HEK293 (cell line): ENCODE results near the gene C16orf74.

Source experiments
- CTCF ChIA-PET: fragments of 350-600 bp; formaldehyde crosslinking; extraction: SDS; loops from one replicate; lab custom pipeline; 2021; ENCODE audit warnings: antibody characterized with exemption; lab: Yijun Ruan, JAX
- POLR2A ChIA-PET: fragments of 300-600 bp; formaldehyde crosslinking; extraction: SDS; loops from one replicate; lab custom pipeline; 2020; ENCODE audit warnings: antibody characterized with exemption, inconsistent platforms; lab: Yijun Ruan, JAX
- H3K27ac ChIP-seq: fragments of 200-500 bp; sonication (Bioruptor generic); 2 replicates; pipeline ENCODE4 v1.5.1; 2014; ENCODE audit warnings: low read depth, low read length, control low read depth, inconsistent platforms; ENCODE audit errors: extremely low read depth
- H3K36me3 ChIP-seq, 2 experiments: fragments of 200-500 bp in 1 of 2; sonication (Bioruptor generic) in 1 of 2; 1 replicate in 1 of 2; 2 replicates in 1 of 2; pipeline ENCODE4 v1.5.1; 2014 to 2017; ENCODE audit warnings: inconsistent platforms in 2 of 2, low read length in 2 of 2; ENCODE audit not compliant: control insufficient read depth in 2 of 2, insufficient read depth in 1 of 2
- H3K4me1 ChIP-seq: fragments of 200-500 bp; sonication (Bioruptor generic); 2 replicates; pipeline ENCODE4 v1.5.1; 2014; ENCODE audit warnings: mild to moderate bottlenecking, low read length, inconsistent platforms; ENCODE audit not compliant: control insufficient read depth, insufficient read depth
- H3K4me3 ChIP-seq: 2 replicates; pipeline ENCODE4 v1.5.1; 2011; ENCODE audit warnings: low read depth, mild to moderate bottlenecking, control low read depth, low read length, moderate library complexity
- H3K9me3 ChIP-seq: fragments of 200-500 bp; sonication (Bioruptor generic); 2 replicates; pipeline ENCODE4 v1.5.1; 2014; ENCODE audit warnings: low read depth, low read length, inconsistent platforms; ENCODE audit not compliant: control insufficient read depth, insufficient read depth
- MZF1 ChIP-seq: fragments of 450-650 bp; formaldehyde crosslinking; IDR thresholded peaks from 2 replicates; pipeline ENCODE4 v1.5.1; 2017; ENCODE audit warnings: missing biosample characterization, missing genetic modification characterization, borderline replicate concordance
- REPIN1 ChIP-seq: fragments of 450-650 bp; formaldehyde crosslinking; IDR thresholded peaks from 2 replicates; pipeline ENCODE4 v1.5.1; 2017; ENCODE audit warnings: missing biosample characterization, missing genetic modification characterization, low read depth
- SETDB1 ChIP-seq: IDR thresholded peaks from one replicate; pipeline ENCODE4 v1.6.1; 2017; ENCODE audit warnings: mild to moderate bottlenecking, low read length, moderate library complexity, mixed read lengths; ENCODE audit not compliant: insufficient read length
- SP2 ChIP-seq: fragments of 450-650 bp; formaldehyde crosslinking; IDR thresholded peaks from 2 replicates; pipeline ENCODE4 v1.5.1; 2016; ENCODE audit warnings: missing biosample characterization, missing genetic modification characterization
- ZNF138 ChIP-seq: fragments of 450-650 bp; formaldehyde crosslinking; IDR thresholded peaks from 2 replicates; pipeline ENCODE4 v1.5.1; 2016; ENCODE audit warnings: missing biosample characterization, missing genetic modification characterization, borderline replicate concordance
- ZNF148 ChIP-seq: fragments of 450-650 bp; formaldehyde crosslinking; IDR thresholded peaks from 2 replicates; pipeline ENCODE4 v1.5.0; 2017; ENCODE audit warnings: missing biosample characterization, missing genetic modification characterization, borderline replicate concordance
- ZNF221 ChIP-seq: fragments of 450-650 bp; formaldehyde crosslinking; IDR thresholded peaks from 2 replicates; pipeline ENCODE4 v1.5.1; 2017; ENCODE audit warnings: missing biosample characterization, missing genetic modification characterization, borderline replicate concordance
- ZNF248 ChIP-seq: fragments of 450-650 bp; formaldehyde crosslinking; IDR thresholded peaks from 2 replicates; pipeline ENCODE4 v1.5.1; 2017; ENCODE audit warnings: missing biosample characterization, missing genetic modification characterization
- ZNF354C ChIP-seq: fragments of 450-650 bp; formaldehyde crosslinking; IDR thresholded peaks from 2 replicates; pipeline ENCODE4 v1.5.1; 2016; ENCODE audit warnings: missing biosample characterization, missing genetic modification characterization, low read depth, borderline replicate concordance
- ZNF558 ChIP-seq: fragments of 450-650 bp; formaldehyde crosslinking; IDR thresholded peaks from 2 replicates; pipeline ENCODE4 v1.5.1; 2016; ENCODE audit warnings: missing biosample characterization, missing genetic modification characterization
- ZNF560 ChIP-seq: fragments of 450-650 bp; formaldehyde crosslinking; IDR thresholded peaks from 2 replicates; pipeline ENCODE4 v1.5.1; 2017; ENCODE audit warnings: missing biosample characterization, missing genetic modification characterization, borderline replicate concordance
- ZNF654 ChIP-seq: fragments of 450-650 bp; formaldehyde crosslinking; IDR thresholded peaks from 2 replicates; pipeline ENCODE4 v1.5.1; 2016; ENCODE audit warnings: low read depth, missing biosample characterization, missing genetic modification characterization
- ZNF747 ChIP-seq: fragments of 450-650 bp; formaldehyde crosslinking; IDR thresholded peaks from 2 replicates; pipeline ENCODE4 v1.5.1; 2016; ENCODE audit warnings: missing biosample characterization, missing genetic modification characterization
- ZNF76 ChIP-seq: fragments of 450-650 bp; formaldehyde crosslinking; IDR thresholded peaks from 2 replicates; pipeline ENCODE4; 2016; ENCODE audit warnings: low read depth, missing biosample characterization, missing genetic modification characterization, borderline replicate concordance
- ZNF768 ChIP-seq: fragments of 450-650 bp; formaldehyde crosslinking; IDR thresholded peaks from 2 replicates; pipeline ENCODE4 v1.5.1; 2018; ENCODE audit warnings: missing biosample characterization, mild to moderate bottlenecking, missing genetic modification characterization
- ZNF785 ChIP-seq: fragments of 450-650 bp; formaldehyde crosslinking; IDR thresholded peaks from 2 replicates; pipeline ENCODE4 v1.5.1; 2016; ENCODE audit warnings: missing biosample characterization, missing genetic modification characterization
- ZNF791 ChIP-seq: fragments of 450-650 bp; formaldehyde crosslinking; IDR thresholded peaks from 2 replicates; pipeline ENCODE4 v1.5.1; 2016; ENCODE audit warnings: missing biosample characterization, missing genetic modification characterization
- ZSCAN23 ChIP-seq: fragments of 450-650 bp; formaldehyde crosslinking; IDR thresholded peaks from 2 replicates; pipeline ENCODE4 v1.5.1; 2016; ENCODE audit warnings: missing biosample characterization, missing genetic modification characterization
- TF ChIP-seq, protein P1 (sequence below): fragments of 450-650 bp; formaldehyde crosslinking; IDR thresholded peaks from 2 replicates; pipeline ENCODE4 v1.5.1; 2016; ENCODE audit warnings: missing biosample characterization, missing genetic modification characterization
- TF ChIP-seq, protein P2 (sequence below): fragments of 450-650 bp; formaldehyde crosslinking; IDR thresholded peaks from 2 replicates; pipeline ENCODE4; 2016; ENCODE audit warnings: missing biosample characterization, missing genetic modification characterization
- TF ChIP-seq, protein P3 (sequence below): fragments of 450-650 bp; formaldehyde crosslinking; IDR thresholded peaks from 2 replicates; pipeline ENCODE4 v1.5.1; 2016; ENCODE audit warnings: missing biosample characterization, missing genetic modification characterization, borderline replicate concordance
- TF ChIP-seq, protein P4 (sequence below): fragments of 450-650 bp; formaldehyde crosslinking; IDR thresholded peaks from 2 replicates; pipeline ENCODE4 v1.5.1; 2016; ENCODE audit warnings: missing biosample characterization, missing genetic modification characterization

The C16orf74 gene

GRCh38 chr16:85781695-85782370 lies 30.9 kb upstream of the C16orf74 start (continued):
- TF ChIP-seq ZNF354C (no peak), ZNF747 (tag by site-specific recombination) (no peak)
- TF ChIP-seq, protein P1, sequence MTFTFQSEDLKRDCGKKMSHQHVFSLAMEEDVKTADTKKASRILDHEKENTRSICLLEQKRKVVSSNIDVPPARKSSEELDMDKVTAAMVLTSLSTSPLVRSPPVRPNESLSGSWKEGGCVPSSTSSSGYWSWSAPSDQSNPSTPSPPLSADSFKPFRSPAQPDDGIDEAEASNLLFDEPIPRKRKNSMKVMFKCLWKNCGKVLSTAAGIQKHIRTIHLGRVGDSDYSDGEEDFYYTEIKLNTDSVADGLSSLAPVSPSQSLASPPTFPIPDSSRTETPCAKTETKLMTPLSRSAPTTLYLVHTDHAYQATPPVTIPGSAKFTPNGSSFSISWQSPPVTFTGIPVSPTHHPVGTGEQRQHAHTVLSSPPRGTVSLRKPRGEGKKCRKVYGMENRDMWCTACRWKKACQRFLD (tag by site-specific recombination), result no peak

DNA sequence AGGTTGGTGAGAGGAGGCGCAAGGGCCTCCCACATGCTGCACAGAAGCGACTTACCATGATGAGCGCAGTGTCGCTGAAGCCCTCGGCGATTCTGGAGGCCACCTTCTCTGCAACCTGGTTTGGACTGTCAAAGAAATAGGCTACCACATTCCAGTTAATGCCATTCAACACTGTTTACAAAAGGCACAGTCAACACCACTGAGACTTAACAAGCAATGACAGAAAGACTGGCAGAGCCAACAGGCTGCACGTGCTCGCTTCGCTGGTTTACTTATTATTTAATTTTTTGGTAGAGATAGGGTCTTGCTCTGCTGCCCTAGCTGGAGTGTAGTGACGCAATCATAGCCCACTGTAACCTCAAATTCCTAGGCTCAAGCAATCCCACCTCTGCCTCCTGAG lies 30.3 kb upstream of the C16orf74 start:
- Histone ChIP-seq H3K4me3 (no peak overlapping the region), H3K9me3 (no peaks in the 10 kb centered on the region), H3K4me1 (no peaks in the 10 kb centered on the region), H3K36me3 (peaks cover 9 to 78% of the 10 kb centered on the region in 2 experiments), H3K27ac (no peak overlapping the region)
- ChIA-PET POLR2A (no interaction called here), CTCF (no interaction called here)
- TF ChIP-seq MZF1 (tag by site-specific recombination) (no peak), ZNF221 (tag by site-specific recombination) (no peak), REPIN1 (no peak), ZNF558 (no peak), ZNF248 (tag by site-specific recombination) (no peak), ZNF768 (tag by site-specific recombination) (no peak), ZNF785 (tag by site-specific recombination) (no peak), SETDB1 (no peak), ZSCAN23 (no peak), ZNF791 (tag by site-specific recombination) (no peak), ZNF148 (no peak), ZNF560 (tag by site-specific recombination) (no peak), ZNF654 (tag by site-specific recombination) (no peak), ZNF76 (tag by site-specific recombination) (no peak), SP2 (no peak), ZNF138 (tag by site-specific recombination) (no peak)
- TF ChIP-seq, protein P2, sequence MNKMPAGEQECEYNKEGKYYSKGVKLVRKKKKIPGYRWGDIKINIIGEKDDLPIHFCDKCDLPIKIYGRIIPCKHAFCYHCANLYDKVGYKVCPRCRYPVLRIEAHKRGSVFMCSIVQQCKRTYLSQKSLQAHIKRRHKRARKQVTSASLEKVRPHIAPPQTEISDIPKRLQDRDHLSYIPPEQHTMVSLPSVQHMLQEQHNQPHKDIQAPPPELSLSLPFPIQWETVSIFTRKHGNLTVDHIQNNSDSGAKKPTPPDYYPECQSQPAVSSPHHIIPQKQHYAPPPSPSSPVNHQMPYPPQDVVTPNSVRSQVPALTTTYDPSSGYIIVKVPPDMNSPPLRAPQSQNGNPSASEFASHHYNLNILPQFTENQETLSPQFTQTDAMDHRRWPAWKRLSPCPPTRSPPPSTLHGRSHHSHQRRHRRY, result no peak
- TF ChIP-seq, protein P3, sequence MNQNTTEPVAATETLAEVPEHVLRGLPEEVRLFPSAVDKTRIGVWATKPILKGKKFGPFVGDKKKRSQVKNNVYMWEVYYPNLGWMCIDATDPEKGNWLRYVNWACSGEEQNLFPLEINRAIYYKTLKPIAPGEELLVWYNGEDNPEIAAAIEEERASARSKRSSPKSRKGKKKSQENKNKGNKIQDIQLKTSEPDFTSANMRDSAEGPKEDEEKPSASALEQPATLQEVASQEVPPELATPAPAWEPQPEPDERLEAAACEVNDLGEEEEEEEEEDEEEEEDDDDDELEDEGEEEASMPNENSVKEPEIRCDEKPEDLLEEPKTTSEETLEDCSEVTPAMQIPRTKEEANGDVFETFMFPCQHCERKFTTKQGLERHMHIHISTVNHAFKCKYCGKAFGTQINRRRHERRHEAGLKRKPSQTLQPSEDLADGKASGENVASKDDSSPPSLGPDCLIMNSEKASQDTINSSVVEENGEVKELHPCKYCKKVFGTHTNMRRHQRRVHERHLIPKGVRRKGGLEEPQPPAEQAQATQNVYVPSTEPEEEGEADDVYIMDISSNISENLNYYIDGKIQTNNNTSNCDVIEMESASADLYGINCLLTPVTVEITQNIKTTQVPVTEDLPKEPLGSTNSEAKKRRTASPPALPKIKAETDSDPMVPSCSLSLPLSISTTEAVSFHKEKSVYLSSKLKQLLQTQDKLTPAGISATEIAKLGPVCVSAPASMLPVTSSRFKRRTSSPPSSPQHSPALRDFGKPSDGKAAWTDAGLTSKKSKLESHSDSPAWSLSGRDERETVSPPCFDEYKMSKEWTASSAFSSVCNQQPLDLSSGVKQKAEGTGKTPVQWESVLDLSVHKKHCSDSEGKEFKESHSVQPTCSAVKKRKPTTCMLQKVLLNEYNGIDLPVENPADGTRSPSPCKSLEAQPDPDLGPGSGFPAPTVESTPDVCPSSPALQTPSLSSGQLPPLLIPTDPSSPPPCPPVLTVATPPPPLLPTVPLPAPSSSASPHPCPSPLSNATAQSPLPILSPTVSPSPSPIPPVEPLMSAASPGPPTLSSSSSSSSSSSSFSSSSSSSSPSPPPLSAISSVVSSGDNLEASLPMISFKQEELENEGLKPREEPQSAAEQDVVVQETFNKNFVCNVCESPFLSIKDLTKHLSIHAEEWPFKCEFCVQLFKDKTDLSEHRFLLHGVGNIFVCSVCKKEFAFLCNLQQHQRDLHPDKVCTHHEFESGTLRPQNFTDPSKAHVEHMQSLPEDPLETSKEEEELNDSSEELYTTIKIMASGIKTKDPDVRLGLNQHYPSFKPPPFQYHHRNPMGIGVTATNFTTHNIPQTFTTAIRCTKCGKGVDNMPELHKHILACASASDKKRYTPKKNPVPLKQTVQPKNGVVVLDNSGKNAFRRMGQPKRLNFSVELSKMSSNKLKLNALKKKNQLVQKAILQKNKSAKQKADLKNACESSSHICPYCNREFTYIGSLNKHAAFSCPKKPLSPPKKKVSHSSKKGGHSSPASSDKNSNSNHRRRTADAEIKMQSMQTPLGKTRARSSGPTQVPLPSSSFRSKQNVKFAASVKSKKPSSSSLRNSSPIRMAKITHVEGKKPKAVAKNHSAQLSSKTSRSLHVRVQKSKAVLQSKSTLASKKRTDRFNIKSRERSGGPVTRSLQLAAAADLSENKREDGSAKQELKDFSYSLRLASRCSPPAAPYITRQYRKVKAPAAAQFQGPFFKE (tag by site-specific recombination), result no peak
- TF ChIP-seq, protein P4, sequence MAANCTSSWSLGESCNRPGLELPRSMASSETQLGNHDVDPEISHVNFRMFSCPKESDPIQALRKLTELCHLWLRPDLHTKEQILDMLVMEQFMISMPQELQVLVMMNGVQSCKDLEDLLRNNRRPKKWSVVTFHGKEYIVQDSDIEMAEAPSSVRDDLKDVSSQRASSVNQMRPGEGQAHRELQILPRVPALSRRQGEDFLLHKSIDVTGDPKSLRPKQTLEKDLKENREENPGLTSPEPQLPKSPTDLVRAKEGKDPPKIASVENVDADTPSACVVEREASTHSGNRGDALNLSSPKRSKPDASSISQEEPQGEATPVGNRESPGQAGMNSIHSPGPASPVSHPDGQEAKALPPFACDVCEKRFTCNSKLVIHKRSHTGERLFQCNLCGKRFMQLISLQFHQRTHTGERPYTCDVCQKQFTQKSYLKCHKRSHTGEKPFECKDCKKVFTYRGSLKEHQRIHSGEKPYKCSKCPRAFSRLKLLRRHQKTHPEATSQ (tag by site-specific recombination), result no peak
